Stimulated activated CD4-positive, alpha-beta T cell treated with anti-CD3 and anti-CD28 coated beads, Interleukin-4, amount 100 ng/mL, for 48 hours (primary cell): ENCODE data around the gene PLCH1.

Experiments used
- DNase-seq, 2 donors: peaks; one replicate each; pipeline ENCODE4 v3.0.0-alpha.2; 2020; ENCODE audit warnings: low read depth in 2 of 2

The PLCH1 gene

DNA sequence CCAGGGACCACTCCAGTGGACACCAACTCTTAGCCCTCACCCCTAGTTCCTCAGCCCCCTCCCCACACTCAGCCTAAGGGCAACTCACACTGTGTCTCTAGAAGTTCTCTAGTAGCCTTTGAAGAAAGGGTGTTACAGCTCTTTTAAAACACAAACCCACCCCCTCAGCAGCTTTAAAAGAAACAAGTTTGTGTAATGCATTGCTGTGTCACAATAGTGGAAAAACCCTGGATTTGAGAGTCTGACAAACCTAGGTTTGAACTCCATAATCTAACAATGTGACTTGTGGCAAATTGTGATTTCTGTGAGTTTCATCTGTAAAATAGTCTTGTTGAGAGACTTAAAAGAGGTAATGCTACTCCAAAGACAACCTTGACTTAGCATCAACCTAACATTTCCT lies 54.0 kb downstream of the PLCH1 start:
- DNase-seq, result no peak

DNA sequence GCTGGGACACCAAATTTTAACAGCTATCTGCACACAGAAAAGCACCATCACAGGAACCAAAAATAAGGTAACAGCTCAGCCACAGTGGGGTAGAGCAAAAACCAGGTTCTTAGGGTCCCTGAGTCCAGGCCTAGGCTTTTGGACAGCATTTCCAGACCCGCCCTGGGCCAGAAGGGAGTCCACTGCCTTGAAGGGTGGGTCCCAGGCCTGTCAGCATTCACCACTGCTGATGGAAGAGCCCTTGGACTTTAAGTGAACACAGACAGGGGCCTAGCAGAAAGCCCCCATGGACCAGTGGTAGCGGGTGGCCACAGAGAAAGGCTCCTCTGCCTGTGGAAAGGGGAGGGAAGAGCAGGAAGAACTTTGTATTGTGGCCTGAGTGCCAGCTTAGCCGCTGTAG lies 56.4 kb downstream of the PLCH1 start:
- DNase-seq, result no peak

DNA sequence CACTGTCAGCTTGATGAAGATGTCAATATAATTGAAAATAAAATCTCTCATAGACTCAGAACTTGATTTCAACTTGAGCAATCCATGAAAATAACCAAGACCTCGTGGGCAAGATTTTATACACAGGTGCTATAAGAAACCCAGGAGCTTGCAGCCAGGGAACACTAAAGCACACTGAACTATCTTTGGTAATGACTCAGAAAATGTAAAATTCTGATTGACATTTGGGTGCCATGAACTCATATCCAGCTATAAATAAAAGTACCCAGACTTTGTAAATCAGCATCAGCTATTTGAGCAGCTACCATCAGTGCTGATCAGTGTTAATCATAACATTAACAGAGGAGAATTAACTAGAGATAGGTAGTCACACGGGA lies 61.5 kb downstream of the PLCH1 start:
- DNase-seq, result no peak

DNA sequence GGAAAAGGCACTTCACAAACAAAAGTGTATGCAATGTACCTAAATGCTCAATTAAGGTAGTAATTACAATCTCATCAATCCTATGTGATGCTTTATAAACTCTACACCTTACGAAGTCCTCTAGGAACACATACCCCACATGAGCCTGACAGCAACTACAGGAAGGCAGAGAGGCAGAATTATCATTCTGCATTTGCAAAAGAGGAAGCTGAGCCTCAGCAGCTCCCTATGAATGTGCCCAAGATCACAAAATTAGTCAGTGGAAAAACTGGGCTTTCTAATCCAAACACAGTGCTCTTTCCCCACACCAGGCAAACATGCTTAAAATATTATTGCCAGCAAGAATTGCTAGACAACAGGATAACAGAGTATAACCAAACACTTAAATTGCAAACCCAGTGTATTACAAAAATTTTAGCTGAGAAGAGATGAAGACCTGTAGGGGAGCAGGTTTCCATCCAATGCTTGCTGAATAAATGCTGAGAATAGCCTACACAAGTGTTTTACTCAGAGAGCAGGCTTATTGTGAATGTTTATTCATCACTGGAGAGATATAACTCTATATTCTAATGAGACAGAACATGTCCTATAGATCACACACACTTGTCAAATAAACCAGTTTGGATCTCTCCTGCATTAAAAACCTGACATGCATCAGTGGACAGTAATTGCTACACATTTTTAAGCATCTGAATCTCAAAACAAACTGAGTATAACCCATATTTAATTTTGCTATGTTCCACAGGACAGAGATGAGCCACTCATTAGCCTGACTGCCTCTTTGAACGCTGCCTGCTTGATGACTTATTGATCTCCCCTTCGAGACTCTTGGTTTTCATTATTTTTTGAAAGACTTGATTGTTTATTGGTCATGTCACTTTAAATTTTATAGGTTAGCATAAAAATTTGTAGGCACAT lies 62.2 kb downstream of the PLCH1 start:
- DNase-seq, result no peak

DNA sequence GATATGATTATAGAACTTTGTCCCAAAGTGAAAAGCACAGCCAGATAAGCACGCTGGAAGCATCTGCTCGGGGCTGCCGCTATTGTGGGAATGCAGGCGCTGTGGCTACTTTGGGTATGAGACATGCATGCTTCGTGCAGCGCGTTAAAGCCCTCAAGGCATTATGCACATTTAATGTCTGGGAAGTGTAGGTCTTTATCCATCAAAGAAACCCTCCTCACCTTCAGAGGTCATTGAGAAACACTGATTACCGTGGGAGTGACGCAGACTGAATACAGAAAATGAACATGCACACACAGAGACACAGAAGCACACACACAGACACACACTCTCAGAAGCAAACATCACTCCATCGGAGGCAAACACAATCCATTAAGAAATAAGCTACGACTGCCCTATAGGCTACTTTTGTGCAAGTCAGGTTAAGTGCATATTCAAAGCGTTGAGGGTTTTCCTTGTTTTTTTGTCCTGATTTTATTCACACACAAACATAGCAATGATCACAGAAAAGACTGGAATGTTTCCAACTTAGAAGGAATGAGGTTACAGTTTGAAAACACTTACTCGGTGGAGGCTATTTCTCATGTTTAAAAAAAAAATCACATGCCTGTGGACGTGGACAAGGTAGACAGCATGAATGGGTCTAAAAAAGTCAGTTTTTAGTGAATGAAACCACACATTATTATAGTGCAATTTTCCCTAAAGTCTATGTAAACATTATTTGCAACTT lies 68.5 kb downstream of the PLCH1 start:
- no peak for DNase-seq

DNA sequence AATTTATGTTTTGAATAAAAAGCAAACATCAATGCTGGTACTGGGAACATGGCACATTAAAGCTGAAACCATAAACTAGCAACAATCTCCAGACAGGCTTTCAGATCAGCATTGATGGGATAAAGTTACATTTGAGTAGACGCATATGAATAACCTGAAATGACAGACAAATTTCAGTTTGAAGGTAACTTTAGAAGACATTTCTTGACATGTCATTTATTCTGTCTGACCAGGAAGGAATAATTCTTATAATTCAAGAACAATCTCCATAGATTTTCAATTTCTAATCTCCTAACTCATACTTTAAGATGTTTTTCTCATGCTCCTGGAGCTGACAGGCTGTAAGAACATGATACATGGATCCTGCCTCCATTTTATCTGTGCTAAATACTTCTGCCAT lies 69.8 kb downstream of the PLCH1 start:
- DNase-seq, result no peak

DNA sequence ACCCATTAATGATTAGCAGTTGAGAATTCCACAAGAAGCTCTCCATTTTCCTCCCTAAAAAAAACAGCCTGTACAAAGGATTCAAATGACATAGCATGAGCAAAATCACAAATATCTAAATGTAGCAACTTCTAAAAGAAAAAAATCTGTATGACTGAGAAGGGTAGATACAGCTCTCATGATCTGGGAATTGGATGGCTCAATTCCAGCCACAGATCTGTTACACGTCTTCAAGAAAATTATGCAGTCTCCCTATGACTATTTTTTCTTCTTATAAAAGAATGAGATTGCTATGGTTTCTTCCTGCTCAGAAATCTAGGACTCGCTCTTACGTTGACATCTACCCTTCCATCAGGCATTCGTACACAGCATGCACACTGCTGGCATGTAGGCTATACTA lies 71.5 kb downstream of the PLCH1 start:
- DNase-seq, result no peak

DNA sequence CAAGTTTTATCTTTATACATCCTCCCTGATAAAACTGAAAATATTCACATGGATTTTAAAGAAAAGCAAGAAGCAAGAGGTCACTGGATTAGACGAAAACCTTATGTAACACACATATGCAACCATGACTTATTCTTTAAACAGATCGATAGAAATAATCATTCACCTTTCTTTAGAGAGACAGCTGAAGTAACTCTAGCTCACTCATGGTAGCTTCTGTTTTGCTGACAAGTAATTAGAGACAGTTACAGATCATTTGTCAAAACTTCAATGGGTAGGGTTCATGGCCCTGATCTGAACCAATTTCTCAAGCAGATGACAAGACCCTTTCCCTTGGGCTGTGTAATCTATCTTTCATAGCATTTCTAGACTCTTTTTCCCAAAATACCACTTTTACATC lies 74.5 kb downstream of the PLCH1 start:
- no peak for DNase-seq

DNA sequence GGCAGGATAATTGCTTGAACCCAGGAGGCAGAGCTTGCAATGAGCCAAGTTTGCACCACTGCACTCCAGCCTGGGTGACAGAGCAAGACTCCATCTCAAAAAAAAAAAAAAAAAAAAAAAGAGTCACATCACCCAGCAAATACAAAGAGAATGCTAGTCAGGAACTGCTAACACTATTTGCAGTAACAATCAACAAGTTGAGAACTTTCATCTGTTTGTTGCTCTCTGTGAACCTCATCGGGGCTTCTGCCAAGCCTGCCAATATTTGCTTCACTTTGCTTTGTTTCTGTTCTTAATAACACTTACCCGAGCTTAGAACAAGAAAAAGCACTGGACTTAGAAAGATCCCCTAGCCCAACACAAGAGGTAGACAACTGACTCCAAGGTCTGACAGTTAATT lies 76.9 kb downstream of the PLCH1 start:
- no peak for DNase-seq

DNA sequence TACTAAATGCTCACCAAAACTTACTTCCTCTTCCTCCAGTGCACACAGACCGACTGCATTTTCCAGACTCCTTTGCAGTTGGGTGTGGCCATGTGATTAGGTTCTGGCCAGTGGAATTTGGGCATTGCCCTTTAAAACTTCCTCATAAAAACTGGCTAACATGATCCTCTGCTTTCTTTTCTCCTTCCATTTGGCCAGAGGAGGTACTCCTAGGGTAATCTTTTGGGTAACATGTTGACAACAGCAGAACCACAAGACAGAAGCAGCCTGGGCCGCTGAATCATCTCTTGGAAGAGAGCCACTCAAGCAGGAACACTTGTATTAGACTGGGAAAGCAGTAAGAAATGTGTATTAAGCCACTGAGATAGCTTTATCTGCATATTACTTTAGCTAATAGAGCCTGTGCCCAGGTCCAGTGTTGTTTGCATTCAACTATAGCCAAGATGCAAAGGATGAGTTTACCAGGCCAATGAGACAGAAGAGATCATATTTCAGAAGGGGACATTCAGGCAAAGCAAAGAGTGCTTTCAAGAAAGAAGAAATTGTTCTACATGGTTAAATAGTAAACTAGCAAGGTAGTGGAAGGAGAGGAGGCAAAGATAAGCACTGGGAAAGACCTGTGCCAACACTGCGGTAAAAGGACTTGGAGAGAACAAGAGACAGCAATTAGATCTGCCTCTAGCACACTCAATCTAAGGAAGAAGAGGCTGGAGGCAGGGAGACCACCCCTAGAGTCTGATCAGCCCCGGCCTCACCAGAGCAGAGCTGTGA lies 79.8 kb downstream of the PLCH1 start:
- DNase-seq, result no peak

DNA sequence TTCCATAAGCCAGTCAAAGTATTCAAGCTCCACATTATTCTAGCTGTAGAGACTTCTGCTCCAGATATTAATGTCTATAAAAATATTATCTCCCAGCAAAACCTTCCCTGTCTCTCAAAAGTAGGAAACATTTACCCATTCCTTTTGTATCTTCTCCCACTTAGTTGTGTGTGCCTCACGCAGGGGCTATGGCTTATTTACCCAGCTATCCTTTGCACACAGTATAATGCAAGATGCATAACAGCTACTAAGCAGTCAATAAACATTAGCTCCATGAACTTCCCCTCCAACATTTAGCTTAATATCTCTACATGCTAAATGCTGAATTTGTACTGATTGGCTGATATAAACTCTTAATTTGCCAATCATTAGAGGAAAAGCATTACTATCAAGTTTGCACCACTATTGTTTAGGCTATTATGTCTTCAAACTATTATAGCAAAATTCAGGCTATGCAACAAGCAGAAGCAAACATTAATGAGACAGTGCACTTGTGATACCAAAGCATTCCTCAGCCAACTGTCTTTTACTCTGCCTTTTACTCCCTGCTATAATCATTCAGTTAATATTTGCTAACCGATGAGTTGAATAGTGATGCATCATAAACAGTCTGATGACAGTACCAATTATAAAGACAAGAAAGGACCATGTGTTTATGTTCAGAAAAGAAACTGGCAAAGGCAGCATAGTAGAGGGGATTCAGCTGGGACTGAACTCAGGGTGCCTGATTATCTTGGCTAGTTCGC lies 81.2 kb downstream of the PLCH1 start:
- no peak for DNase-seq

DNA sequence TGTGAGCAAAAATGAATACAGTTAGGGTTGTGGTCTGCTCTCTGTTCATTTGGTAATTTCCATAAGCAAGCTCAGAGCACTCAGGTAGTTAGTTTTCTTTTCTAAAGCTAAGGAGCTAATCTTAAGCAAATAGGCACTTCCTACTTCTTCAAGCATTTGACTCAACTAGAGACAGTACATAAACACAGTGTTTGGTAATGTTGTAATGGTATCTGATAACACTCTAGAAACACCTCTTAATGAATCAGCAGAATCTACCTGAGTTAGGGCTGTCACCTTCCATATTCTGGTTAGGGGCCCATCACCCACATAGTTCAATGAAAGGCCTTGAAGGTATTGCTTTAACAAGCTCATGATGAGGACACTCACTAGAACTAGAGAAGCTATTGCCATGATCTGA lies 83.1 kb downstream of the PLCH1 start:
- DNase-seq, result no peak

DNA sequence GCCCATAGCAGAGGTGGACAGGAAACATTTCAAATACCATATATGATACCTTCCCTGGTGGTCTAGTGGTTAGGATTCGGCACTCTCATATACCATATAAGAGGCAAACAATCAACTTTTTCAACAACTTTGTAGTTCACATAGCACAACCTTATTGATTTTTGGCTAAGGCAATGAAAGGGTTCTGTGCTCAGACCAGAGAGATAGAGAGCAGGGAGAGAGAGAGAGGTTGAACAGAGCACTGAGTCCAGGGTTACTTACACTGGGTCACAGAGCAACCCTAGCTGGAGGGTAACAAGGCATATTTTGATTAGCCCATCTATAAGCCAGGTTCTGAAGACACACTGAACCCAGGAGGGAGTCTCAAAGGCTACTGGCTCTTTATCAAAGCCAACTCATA lies 83.8 kb downstream of the PLCH1 start:
- no peak for DNase-seq

DNA sequence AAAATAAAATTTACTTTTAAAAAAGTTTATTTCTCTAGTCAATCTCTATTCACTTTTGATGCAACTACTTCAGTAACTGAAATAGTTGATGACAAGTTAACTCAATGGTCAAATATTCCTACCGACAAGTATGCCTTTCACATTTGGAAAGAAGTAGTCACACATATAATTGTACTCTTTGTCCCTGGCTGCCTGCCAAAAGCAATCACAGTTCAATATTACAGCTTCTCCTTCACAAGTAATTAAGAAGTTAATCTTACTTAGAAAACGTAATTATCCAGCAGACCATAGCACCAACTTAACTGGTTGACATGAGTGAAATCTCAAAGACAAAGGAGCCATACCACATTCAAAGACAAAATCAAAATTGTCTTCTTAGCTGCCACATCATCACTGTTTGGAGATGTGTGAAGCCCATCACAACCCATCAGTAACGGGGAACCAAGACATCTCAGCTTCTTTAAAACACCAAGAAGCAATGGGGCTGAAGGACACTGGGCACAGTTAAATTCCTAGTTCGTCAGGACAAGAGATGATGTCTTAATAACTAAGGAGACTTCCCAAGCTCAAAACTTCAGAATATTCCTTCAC lies 86.1 kb downstream of the PLCH1 start:
- no peak for DNase-seq

DNA sequence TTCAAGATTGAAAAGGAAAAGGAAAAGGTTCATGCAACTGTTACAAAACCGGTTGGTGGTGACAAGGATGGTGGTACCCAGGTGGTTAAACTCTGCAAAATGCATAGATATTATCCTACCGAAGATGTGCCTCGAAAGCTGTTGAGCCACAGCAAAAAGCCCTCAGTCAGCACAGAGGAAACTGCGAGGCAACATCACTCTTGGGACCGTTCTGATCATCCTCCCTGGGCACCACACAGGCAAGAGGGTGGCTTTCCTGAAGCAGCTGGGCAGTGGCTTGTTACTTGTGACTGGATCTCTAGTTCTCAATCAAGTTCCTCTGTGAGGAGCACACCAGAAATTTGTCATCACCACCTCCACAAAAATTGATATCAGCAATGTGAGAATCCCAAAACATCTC lies 86.9 kb downstream of the PLCH1 start:
- no peak for DNase-seq

DNA sequence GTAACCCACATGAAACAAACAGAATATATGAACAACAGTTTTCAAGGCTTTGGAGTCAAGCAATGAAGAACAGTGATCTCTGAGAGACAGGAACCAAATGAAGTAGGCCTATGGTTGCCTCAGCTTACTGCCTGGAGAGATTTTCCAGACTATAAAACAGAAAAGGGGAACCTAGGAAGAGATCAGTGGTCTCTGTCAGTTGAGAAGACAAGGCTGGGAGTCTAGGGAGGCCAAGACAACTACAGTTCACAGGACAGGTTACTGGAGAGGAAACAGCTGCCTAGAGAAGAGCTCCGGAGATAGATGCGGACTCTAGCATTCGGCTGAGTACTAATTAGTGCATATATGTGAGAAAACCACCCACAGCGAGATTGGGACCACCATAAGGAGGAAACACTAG lies 87.7 kb downstream of the PLCH1 start:
- DNase-seq, result no peak

DNA sequence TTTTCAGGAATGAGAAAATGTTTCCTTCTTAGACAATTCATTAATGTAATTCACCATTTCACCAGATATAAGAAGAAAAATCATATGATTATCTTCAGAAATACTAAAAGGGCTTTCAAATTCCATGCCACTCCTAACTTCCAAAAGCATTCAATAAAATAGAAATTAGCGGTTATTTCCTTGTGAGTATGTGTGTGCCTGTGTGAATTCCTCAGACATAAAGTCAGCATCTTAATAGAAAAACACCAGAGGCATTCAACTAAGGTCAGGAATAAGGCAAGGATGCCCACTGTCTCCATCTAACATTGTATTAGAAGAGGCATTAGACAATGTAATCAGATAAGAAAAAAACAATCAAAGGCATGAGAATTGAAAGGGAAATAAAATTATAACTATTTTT lies 88.4 kb downstream of the PLCH1 start:
- no peak for DNase-seq

DNA sequence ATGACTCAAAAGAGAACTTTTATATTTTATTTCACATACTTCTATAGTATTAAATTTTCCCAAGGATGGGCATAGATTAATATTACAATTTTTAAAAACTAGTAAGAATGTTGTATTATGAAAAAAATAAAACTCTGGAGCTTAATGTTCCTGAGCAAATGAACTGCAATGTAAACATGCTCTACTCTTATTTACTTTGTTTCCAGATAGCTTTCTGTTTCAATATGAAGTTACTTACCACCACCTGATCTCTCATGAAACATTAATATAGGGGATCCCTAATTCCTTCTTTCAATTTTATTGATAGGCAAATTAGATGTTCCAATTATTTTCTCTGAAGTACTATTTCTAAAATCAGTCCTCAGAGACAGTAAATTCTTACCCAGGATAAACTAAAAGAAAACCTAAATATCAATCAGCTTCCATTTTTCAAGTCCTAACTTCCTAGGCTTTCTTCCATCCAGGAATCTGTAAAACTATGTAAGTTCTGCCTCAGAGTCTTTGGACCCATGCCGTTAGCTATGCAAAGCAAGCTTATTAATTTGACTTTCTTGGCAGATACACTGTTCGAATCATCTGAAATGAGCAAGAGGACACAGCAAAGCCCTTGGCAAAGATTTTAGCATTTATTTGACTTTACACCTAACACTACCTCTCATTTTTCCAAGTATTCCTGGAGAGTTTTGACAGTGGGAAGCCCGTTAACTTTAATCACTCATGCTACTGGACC lies 93.2 kb downstream of the PLCH1 start:
- DNase-seq, result no peak

DNA sequence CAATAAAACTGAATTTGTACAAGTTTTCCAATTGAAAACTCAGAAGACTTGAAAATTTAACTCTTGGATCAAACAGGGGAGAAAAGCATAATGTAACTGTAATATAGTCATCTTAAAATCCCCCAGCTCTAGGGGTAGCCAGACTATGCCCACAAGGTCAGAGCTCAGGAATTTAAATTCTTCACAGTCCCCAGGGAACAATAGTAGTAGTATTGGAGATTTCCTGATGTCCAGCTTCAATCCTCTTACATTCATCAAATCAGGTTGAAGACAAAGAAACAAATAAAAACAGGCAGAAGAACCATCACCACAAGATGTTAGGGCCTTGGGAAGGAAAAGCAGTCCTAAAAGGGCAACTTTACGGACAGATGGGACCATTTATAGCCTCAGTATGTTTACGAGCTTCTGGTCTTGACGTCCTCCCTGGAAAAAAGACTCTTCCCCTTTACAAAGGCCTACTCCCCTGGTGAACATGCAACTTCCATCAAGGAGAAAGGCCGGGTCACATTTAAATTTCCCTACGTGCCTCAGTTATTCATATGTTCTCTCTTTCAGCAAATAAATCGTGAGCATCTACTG lies 96.8 kb downstream of the PLCH1 start:
- no peak for DNase-seq

DNA sequence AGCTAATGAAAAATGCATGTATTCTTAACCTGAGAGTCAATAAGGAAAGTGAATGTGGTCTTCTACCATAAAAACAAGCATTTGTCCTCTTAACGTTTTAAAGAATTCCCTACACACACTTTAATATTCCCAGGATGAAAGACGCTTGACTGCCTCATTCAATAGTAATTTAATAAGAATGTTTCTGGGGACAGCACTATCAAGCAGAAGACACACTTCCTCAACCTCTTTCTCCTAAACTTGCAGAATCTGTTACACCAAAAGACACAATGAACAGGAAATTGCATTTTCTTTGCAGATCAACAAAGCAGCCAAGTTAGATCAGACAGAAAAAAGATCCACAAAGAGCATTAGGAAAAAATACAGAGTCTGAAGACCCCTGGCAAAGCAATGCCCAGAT lies 97.7 kb downstream of the PLCH1 start:
- DNase-seq, result no peak
